ENCODE measurements around the gene JMJD4.

DNA sequence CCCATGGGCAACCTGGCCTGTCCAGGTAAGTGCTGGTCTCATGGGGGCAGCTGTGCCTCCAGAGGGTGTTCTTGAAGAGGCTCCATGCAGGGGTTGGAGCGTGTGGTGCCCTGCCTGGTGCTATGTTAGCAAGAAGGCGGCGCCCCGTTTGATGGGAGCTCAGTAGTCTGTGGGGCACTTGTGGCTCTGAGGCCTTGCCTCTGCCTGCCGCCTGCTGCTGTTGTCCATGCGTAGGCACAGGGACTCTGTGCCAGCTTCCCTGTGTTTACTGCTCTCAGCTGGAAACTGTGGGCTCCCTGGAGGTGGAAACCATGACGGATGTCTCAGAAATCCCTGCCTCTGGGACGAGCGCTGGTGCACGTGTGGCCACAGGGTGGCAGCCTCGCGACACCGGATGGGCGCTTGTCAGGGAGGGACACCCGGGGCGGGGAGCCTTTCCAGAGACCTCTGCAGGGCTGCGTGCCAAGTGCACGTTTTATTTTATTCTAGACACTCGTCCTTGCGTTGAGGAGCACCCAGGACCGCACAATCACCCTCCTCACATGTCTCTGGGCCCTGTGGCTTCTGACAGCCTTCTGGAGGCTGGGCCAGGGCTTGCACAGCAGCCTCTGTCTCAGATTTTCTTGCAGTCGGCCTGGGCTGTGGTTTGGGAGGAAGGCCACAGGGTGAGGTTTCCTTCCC, 27.3 kb upstream of the JMJD4 start:
- no peak for TF ChIP-seq POLR2A (IDR thresholded peaks at IDR 0.05; ENCODE audit: low read depth, low read length)
- TF ChIP-seq POLR2AphosphoS5 (IDR thresholded peaks at IDR 0.05; ENCODE audit: low read depth, low read length): no peak
- TF ChIP-seq PAX5 (IDR thresholded peaks at IDR 0.05; ENCODE audit: insufficient read depth, low read length, severe bottlenecking): no peak
